GM18873 (cell line): ENCODE data around the gene GPR173.

Experiments
- ATAC-seq: cut with Tn5 transposase; IDR thresholded peaks from one replicate; pipeline ENCODE4 v1.9.1; 2021; ENCODE audit warnings: mild to moderate bottlenecking, moderate library complexity, moderate number of reproducible peaks; ENCODE audit not compliant: unreplicated experiment, low FRiP score

GPR173 gene

DNA sequence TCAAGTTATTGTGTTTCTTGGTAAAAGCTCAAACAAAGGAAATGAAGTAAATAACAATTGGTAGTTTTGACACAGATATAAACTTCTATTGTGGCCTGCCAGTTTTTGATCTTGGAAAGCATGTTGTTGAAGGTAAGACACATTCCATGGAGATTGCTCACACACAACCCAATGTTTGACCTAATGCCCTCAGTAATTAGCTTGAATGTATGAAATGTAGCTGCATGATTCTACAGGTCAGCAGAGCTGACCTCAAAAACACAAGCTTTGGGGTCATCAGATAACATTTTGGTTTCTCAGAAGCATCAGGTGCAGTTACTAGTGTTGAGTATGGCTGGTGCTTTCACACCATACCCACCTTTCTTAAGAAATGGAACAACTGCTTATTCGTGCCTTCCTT lies 16.5 kb downstream of the GPR173 start:
- ATAC-seq = no peak

DNA sequence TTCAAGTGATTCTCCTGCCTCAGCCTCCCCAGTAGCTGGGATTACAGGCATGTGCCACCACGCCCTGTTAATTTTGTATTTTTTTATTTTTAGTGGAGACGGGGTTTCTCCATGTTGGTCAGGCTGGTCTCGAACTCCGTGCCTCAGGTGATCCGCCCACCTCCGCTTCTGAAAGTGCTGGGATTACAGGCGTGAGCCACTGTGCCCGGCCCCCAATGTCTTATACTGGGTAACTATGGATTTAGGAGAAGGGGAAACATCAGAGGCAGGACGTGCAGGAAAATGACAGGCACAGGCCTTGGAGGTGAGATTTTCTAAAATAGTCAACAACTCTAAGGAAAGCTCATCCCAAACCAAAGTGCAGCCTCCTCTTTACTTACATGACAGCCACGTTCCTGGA lies 22.5 kb downstream of the GPR173 start:
- ATAC-seq = no peak

DNA sequence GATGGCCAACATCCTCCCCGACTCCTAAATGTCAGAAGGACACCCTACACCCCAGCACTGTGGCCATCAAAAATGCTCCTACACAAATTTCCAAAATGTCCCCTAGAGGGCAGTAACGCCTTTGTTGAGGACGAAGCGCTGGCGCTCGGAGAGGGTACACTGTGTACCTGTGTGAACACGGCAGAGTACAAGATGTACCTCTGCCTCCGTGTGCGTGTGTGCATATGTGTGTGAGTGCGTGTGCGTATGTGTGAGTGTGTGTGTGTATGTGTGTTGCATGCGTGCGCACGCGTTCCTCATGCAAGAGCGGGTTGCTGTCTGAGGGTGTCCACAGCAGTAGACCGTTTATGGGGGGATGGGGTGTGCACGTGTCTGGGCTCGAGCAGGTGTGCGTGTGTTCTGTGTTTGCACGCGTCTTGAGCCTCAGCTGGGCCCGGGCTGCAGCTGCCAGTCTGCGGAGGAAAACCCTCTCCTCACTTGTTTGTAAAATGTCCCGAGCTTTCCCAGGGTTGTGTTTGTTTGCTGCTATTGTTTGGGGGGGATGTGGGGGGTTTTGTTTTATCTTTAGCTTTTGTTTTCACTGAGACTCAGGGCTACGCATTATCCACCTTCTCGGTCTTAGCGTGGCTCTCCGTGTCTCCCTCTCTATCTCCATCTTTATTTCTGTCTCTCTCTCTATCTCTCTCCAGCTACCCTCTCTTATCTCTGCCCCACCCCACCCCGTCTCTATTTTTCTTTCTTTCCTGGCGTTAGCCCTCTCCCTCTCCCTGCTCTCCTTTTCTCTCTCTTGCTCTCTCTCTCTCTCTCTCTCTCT lies 23.2 kb downstream of the GPR173 start:
- peak; percentile 84 for ATAC-seq

DNA sequence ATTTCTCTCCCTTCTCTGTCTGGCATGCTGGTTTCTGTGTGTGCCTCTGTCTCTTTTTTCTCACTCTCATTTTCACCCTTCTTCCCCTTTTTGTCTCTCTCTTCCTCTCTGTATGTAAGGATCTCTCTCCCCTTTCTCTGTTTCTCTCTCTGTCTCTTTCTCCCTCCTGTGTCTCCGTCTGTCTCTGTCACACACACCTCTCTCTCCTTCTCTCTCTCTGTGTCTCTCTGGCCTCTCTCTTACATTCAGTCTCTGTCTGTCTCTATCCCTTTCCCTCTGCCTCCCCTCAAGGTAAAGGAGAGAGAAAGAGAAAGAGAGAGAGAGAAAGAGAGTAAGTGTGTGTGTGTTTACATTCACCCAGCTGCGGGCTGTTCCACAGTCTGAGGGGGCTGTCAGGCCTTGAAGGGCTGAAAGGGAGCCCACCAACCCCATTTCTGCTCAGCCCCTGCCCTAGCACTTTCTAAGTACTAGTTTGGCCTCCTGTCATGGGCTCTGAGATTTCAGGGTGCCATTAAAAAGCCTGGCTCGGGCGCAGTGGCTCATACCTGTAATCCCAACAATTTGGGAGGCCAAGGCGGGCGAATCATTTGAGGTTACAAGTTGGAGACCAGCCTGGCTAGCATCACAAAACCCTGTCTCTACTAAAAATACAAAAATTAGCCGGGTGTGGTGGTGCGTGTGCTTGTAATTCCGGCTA lies 24.0 kb downstream of the GPR173 start:
- ATAC-seq = no peak

DNA sequence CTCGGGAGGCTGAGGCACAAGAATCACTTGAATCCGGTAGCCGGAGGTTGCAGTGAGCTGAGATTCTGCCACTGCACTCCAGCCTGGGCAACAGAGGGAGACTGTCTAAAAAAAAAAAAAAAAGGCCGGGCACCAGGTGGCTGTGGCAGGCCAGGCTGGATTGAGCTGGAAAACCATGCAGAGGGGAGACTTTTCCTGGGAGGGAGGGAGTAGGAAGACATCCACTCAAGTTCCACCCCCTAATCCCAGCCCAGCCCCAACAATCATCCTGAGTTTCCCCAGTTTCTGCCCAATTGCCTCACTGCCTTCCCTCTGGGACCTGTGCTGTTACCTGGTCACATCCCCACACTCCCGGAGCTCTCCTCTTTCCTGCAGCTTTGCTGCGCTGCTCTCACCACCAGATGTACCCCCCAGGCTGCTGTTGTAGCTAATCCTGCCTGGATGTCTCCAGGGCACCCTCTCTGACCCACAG lies 24.6 kb downstream of the GPR173 start:
- ATAC-seq = no peak

DNA sequence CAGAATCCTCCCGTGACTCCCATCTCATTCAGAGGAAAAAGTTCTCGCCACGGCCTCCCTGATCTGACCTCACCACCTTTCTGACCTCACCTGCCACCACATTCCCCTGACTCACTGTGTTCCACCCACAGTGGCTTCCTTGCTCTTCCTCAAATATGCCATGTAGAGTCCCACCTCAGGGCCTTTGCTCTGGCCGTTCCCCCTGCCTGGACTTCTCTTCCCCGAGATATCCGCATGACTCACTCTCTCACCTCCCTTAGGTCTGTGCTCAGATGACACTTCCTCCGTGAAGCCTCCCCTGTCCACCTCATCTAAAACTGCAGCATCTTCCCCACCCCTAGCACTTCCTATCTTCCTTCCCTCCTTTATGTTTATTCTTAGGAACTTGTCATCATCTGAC lies 26.4 kb downstream of the GPR173 start:
- no peak for ATAC-seq

DNA sequence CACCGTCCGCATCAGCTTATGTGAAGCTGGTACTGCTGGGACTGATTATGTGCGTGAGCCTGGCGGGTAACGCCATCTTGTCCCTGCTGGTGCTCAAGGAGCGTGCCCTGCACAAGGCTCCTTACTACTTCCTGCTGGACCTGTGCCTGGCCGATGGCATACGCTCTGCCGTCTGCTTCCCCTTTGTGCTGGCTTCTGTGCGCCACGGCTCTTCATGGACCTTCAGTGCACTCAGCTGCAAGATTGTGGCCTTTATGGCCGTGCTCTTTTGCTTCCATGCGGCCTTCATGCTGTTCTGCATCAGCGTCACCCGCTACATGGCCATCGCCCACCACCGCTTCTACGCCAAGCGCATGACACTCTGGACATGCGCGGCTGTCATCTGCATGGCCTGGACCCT lies 28.1 kb downstream of the GPR173 start:
- ATAC-seq = no peak

DNA sequence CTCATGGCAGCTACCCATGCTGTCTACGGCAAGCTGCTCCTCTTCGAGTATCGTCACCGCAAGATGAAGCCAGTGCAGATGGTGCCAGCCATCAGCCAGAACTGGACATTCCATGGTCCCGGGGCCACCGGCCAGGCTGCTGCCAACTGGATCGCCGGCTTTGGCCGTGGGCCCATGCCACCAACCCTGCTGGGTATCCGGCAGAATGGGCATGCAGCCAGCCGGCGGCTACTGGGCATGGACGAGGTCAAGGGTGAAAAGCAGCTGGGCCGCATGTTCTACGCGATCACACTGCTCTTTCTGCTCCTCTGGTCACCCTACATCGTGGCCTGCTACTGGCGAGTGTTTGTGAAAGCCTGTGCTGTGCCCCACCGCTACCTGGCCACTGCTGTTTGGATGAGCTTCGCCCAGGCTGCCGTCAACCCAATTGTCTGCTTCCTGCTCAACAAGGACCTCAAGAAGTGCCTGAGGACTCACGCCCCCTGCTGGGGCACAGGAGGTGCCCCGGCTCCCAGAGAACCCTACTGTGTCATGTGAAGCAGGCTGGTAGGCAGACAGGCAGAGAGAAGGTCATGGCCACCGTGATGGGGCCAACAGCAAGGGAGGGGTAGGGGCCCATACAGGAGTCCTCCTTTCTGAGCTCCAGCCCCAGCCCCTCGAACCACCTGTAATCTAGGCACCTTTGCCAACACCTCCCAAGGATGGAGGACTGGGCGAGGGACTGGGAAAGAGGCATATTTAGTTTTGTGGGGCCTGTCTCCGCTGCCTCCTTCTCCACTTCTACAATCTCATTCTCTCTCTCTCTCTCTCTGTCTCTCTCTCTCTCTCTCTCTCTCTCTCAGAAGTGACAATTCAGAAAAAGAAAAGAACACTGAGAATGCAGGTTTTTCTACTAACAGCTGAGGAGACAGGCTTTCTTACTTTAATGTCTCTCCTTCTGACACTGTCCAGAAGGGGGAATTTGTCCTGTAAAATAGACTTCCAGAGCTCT lies 28.9 kb downstream of the GPR173 start:
- ATAC-seq = no peak

DNA sequence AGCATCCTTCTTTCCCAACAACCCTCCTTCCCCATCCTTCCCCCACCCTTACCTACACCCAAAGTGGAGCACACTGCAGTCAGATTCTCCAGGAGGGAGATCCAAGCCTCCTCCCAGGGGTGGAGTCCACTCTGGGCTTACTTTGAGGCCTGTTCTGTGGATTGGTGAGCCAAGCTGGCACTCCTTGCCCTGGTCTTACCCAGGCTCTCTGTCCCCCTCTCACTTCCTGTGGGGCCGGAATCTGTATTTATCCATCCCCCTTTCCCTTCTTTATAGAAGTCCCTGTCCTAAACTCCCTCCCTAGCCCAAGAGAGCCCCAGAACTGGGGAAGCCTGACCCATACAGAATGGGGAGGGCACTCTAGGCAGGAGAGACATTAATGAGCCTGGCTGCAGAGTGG lies 30.4 kb downstream of the GPR173 start:
- no peak for ATAC-seq

DNA sequence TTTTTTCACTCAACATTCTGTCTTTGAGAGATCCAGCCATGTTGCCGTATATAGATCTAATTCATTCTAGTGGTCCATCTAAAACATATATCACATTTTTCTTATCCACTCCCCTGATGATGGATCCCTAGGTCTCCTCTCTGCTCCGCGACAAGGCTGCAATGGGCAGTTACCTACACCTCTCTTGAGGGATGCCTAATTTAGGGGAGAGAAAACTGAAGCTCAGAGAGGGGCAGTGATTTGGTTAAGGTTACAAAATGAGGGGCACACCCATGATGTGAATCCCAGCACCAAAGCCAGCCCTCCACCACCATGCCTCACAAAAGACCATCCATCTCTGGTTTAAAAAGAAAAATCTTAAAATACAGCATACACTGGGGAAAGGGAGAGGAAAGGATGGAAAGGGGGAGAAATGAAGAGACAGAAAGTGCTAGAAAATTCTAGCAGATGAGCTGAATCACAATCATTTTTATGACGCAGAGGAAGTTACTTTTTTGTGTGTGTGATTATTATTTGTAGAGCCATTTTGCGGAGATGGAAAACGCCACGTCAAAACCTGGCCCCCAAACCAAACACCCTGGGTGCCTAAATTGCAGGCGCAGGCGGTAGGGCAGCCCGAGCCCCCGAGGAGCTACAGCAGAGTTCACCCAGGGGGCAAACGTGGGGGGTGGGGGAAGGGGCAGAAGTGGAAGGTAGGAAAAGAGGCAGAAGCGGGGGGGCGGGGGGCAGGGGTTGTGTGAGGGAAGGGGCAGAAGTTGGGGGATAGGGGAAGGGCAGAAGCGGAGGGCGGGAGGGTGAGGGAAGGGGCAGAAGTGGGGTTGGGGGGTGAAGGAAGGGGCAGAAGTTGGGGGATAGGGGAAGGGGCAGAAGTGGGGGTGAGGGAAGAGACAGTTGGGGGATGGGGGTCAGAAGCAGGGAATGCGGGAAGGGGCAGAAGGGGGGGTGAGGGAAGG lies 32.3 kb downstream of the GPR173 start:
- ATAC-seq = no peak

DNA sequence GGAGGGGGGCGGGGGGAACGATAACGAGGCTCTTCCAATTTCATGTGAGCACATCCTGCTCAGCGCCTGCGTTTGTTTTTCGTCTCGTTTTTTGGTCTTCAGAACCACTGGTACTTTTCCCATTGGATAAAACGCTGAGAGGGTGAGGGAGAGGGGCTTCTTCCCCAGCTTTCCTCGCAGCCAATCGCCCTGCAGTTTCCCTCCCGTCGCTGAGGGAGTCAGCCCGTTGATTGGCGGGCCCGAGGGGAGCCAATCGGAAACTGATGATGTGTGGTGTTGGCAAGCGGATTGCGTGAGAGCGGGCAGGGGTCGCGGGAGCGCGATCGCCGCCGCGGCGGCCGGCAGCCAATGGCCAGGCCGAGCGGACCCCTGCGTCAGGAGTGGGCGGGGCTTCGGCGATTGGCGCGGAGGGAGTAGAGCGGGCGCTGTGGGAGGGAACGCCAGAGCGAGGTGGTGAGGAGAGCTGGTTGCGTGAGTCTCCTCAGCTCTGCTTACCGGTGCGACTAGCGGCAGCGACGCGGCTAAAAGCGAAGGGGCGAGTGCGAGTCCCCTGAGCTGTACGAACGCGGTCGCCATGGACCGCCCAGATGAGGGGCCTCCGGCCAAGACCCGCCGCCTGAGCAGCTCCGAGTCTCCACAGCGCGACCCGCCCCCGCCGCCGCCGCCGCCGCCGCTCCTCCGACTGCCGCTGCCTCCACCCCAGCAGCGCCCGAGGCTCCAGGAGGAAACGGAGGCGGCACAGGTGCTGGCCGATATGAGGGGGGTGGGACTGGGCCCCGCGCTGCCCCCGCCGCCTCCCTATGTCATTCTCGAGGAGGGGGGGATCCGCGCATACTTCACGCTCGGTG lies 33.6 kb downstream of the GPR173 start, which contains the start of gene TSPYL2:
TSPYL2 (plus strand) TSS at position 443 of the 848 bp plus-strand sequence; CDS start at position 575, 132 bp downstream.
- ATAC-seq = peak; percentile 85

DNA sequence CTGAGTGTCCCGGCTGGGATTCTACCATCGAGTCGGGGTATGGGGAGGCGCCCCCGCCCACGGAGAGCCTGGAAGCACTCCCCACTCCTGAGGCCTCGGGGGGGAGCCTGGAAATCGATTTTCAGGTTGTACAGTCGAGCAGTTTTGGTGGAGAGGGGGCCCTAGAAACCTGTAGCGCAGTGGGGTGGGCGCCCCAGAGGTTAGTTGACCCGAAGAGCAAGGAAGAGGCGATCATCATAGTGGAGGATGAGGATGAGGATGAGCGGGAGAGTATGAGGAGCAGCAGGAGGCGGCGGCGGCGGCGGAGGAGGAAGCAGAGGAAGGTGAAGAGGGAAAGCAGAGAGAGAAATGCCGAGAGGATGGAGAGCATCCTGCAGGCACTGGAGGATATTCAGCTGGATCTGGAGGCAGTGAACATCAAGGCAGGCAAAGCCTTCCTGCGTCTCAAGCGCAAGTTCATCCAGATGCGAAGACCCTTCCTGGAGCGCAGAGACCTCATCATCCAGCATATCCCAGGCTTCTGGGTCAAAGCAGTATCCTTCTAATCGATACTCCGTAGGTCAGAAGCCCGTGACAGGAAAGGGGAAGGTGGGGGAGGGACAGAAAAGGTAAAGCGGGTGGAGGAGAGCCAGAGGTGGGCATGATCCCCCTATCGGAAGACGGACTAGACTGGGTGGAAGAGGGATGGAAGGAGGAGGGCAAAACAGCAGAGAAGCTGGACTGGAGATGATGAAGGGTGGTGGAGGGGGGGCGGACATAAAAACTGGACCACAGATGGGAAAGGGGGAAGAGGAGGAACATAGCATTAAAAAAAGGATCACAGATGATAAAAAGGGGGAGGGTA lies 34.4 kb downstream of the GPR173 start:
- no peak for ATAC-seq

DNA sequence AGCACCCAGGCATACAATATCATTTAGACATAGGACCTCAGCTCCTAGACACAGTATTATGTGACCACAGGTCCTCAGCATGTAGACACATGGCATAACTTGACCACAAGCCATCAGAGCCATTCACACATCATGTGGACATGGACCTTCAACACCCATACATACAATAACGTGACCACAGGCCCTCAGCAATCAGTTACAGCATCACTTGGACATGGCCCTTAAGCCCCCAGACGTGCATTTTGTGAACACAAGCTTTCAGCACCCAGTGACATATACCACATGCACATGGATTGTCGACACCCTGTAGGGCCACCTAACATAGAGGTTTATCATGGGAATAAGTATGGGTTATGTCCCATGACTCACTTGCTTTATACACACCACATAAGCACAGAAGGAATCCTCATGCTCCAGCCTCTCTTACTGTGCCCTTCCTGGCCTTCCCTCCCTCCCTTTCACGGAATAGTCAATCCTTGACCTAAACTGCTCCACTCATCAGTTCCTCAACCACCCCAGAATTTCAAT lies 35.5 kb downstream of the GPR173 start:
- ATAC-seq = no peak

DNA sequence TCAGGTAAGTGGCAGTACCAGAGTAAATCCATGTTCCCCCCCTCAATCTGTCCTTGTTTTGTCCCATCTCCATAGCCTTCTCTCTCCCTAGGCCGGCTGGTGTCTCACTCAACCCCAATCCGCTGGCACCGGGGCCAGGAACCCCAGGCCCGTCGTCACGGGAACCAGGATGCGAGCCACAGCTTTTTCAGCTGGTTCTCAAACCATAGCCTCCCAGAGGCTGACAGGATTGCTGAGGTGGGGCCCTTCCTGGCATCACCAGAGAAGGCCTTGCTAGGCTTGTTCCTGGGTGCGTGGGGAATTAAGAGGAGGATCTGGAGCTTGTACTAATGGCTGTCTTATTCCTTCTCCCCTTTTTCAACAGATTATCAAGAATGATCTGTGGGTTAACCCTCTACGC lies 36.3 kb downstream of the GPR173 start:
- no peak for ATAC-seq

DNA sequence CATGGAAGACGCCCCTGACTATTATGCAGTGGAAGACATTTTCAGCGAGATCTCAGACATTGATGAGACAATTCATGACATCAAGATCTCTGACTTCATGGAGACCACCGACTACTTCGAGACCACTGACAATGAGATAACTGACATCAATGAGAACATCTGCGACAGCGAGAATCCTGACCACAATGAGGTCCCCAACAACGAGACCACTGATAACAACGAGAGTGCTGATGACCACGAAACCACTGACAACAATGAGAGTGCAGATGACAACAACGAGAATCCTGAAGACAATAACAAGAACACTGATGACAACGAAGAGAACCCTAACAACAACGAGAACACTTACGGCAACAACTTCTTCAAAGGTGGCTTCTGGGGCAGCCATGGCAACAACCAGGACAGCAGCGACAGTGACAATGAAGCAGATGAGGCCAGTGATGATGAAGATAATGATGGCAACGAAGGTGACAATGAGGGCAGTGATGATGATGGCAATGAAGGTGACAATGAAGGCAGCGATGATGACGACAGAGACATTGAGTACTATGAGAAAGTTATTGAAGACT lies 37.2 kb downstream of the GPR173 start:
- no peak for ATAC-seq

DNA sequence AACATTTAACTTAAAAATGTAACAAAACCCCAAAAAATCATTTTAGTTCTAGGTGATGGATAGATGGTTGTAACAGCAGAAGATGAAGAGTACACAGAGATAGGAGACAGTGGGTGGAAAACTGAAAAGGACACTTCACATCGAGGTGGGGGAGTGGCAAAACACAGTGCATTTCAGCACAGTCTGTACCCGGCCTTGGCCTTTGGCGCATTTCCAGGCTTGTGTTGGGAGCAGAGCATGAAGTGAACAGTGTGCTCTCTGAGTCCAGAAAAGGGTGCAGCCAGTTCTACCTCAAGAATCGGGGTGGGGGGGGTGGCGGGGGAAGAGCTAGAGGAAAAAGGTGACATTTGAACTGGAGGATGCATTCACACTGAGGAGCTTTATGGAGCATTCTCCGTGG lies 37.9 kb downstream of the GPR173 start:
- ATAC-seq = no peak

DNA sequence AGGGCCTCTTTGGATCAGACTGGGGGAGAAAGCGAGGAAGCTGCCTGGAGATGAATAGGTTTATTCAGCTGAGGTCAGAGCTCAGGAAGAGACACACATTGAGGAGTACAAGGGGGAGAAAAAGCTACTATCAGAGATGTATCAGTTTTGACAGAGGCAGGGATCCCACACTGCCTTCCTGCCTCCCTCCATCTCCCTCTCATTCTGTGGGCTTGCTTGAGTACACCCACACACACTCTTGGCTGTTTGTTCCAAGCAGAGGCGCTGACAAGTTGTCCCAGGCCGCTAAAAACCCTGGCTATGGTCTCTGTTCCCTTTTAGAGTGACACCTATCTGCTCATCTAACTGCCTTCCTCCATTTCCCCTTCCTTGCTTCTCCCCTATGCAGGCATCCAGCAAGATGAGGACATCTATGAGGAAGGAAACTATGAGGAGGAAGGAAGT lies 38.8 kb downstream of the GPR173 start:
- ATAC-seq = no peak
